Measurements from ENCODE around the gene GABARAP.
A peak's percentile ranks its signal among the peaks of the same experiment; 100 is the strongest.
"Not testable (repeated sequence)": the region's sequence is repeated elsewhere in the genome, so short reads cannot be mapped to it uniquely, and the experiment has no call there.

The GABARAP gene

GRCh38 chr17:7260651-7261378 is 18.6 kb upstream of the GABARAP start:
- no peak for DNase-seq (ENCODE audit: low read depth)

DNA sequence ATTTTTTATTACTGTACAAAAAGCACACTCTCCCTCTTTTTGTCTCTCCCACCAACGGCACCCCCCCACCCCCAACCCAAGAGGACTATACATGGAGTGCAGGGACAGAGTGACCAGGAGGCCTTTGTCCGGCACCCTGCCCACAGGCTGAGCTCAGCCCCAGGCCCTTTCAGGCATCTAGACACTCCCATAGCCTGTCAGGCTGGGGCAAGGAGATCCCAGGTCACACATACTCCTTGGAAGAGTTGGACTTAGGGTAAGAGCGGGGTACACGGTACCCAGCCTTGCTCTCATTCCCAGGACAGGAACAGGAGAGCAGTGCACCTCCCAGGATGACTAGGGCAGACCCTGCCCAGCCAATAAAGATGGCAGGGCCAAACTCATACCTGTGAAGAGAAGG is 17.9 kb upstream of the GABARAP start:
- no peak for DNase-seq (ENCODE audit: low read depth)

DNA sequence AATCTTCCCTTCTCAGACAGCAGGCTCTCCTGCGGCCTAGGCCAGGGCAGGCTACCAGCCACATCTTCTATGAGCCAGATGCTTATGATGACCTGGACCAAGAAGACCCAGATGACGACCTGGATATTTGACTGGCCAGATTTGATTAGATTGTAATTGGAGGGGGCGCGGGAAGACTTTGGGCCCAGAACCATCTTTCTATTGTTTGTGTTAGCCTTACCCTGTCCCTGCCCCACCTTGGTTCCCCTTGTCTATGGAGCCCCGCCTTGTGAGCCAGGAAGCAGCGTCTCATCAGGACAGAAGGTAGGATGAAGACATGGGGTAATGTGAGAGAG is 17.3 kb upstream of the GABARAP start:
- no peak for DNase-seq (ENCODE audit: low read depth)

GRCh38 chr17:7258731-7259554 is 16.7 kb upstream of the GABARAP start:
- no peak for DNase-seq (ENCODE audit: low read depth)

GRCh38 chr17:7256766-7257456 is 14.7 kb upstream of the GABARAP start:
- DNase-seq (ENCODE audit: low read depth), result no peak

DNA sequence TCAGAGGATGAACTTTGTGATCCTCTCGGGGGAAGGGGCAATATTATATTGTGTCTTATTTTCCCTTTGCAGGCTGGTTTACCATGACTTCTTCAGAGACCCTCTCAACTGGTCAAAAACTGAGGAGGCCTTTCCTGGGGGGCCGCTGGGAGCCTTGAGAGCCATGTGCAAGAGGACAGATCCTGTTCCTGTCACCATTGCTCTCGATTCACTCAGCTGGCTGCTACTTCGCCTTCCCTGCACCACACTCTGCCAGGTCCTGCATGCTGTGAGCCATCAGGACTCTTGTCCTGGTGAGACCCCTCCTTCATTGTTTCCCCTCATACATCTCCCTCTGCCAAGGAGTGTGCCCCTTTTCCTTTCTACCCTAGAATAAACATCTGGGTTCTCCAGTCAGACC is 12.3 kb upstream of the GABARAP start:
- DNase-seq (ENCODE audit: low read depth), result no peak

GRCh38 chr17:7253082-7253481 is 10.8 kb upstream of the GABARAP start:
- DNase-seq (ENCODE audit: low read depth), result no peak

DNA sequence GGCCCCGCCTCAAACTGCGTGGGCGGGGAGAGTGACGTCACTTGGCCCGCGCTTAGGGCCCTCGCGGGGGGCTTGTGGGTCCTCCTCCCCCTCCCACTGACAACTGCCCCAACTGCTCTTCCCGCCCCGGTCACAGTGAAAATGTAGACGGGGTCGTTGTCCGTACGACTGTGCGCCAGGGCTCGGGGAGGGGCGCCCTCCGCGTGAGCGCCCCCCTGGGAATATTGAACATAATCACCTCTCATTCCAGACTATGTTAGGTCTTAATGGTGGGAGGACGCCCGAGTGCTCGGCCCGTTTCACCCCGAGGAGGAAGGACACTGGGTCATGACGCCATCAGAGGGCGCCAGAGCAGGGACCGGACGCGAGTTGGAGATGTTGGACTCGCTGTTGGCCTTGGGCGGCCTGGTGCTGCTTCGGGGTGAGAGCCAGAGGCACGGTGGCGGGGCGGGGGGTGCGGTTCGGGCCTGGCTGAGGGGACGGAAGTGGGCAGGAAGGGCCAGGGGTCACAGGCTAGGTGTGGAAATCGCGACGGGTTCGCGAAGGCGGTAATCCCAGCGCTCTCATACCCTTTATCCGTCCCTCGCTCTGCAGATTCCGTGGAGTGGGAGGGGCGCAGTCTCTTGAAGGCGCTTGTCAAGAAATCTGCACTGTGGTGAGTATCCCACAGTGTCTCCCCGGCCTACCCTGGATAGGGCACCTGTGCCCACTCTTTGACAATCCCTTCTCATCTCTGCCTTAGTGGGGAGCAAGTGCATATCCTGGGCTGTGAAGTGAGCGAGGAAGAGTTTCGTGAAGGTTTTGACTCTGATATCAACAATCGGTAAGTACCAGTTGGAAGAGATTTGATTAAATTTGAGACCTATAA is 10.2 kb upstream of the GABARAP start, which contains the start of gene ELP5:
ELP5 (plus strand) TSS at position 40 of the 868 bp plus-strand sequence; CDS start at position 376, 336 bp downstream.
- DNase-seq (ENCODE audit: low read depth), result peak; percentile 78

DNA sequence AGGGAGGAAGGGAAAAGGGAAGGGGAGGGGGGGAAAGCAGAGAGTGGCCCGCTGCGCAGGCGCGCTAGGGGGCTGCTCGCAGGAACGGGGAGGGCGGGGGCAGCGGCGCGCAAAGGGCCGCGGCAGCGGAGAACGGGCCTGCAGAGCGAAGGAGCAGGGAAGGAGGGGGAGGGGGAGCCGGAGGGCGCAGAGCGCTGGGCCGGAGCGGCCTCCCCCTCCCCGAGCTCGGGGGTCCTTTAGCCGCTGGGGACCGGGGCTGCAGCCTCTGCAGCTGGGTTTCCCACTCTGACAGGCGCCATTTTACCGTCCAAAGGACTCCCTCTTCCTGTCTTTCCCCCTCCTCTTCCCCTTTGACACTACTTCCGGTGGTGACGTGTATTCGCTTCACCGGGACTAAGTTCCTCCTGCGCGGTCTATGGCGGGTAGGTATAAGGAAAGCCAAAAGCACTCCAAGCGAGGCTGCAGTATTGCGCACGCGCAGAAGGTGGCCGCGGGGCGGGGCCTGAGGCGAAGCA is 9.5 kb upstream of the GABARAP start, which contains the start of gene CTDNEP1:
CTDNEP1 (minus strand) TSS at position 74 of the 515 bp plus-strand sequence. CDS start 438 bp downstream, outside the sequence.
- DNase-seq (ENCODE audit: low read depth), result peak; percentile 99

DNA sequence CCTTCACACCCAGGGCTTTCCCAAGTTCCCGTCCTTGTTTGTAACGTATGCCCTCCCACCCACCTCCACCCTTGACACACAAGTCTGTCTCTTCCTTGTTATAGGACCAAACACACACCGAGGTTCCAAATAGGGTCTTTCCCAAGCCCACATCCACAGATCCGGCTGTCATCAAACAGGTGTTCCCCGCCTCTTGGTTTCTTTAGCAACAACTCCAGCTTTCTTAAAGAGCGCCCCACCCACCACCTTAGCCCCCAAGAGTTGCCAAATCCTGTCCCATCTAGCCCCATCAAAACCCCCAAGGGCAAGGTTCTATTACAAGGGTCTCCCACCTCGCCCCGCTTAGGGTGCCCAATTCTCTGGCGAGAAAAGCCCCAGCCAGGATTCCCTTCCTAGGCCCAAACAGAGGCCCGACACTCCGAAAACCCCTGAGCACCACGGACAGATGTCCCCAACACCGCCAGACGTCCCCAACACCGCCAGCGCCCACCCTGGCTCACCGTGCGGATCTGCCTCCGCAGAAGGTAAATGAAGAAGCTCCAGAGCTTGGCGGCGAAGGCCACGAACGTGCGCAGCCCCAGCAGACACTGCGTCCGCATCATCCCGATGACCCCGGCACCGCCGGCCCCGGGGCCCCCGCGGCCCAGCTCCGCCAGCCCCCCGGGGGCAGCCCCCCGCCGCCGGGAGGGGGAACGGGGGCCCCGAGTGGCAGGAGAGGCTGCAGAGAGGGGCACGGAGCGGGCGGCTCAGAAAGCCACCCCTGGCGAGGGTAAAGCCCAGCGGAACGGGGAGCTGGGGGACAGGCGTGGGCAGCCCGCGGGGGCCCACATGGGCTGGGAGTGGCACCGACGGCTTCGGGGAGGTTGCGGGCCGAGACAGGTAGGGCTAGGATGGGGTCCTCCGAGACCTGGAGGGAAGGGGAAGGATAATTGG is 8.7 kb upstream of the GABARAP start:
- DNase-seq (ENCODE audit: low read depth), result no peak

DNA sequence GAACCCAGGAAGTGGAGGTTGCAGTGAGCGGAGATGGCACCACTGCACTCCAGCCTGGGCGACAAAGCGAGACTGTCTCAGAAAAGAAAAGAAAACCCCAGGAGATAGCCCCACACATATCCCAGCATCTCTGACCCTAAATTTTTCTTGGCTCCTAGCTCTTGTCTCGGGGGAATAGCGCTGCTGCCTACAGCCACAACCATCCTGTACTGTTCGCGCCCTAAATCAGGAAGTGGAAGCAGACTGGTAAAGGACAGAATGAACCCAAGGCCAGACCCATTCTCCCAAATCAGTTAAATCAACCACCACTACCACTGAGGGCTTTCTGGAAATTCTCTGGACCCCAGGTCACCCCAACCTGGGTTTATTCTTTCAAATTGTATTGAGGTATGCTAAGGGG is 7.6 kb upstream of the GABARAP start:
- DNase-seq (ENCODE audit: low read depth), result no peak

DNA sequence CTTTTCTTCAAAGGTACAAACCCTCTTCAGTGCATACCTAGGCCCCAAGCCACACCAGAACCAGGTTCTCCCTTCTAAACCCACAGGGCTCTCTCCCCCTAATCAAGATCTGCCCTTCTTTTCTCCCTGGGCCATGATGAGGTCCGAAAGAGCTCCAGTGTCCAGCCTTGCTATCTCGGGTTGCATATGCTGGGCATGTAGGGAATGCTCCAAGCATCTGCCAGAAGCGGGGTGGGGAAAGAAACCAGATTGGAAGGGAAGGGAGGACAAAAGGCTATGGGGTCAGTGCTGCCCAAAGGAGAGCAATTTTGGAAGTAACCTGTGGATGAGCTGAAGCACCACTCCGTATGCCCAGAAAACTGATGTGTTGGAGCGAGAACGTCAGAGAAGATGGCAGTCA is 7.0 kb upstream of the GABARAP start:
- DNase-seq (ENCODE audit: low read depth), result no peak

- no peak for DNase-seq (ENCODE audit: low read depth)
Measured at GRCh38 chr17:7248796-7249195, 6.5 kb upstream of the GABARAP start.

- DNase-seq (ENCODE audit: low read depth), result no peak
Measured at GRCh38 chr17:7246779-7247178, 4.5 kb upstream of the GABARAP start.

DNA sequence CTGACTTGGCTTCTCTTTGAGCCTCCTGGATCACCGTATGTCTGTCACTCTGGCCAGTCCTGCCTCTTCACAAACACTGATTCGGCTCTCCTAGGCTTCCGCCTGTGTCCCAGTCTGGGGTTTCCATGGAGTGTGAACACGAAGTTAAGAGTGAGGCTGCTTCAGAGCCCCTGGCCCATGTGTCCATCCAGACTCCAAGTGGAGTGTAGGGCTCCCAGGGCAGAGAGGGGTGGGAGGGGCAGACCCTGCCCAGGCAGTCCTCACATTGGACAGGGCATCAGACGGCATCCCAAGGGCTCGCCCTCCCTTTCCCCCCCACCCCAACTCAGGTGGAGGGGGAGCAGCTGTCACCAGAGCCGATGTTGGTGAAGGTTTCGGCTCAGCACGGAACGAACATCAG is 1.6 kb upstream of the GABARAP start:
- not testable (repeated sequence) for DNase-seq (ENCODE audit: low read depth)

DNA sequence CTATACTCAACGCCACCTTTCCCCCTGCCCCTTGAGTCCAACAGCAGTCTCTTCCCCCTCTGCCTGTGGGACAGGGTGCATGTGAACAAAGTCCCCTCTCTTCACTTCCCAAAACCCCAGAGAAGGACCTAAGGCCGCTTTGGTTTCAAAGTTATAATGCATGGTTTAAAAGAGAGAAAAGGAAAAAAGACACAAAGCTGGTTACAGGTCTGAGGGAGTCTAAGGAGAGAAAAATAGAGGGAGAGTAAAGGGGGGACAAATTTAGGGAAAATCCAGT is 1.1 kb upstream of the GABARAP start:
- no peak for DNase-seq (ENCODE audit: low read depth)

GRCh38 chr17:7242717-7243452 is 636 bp upstream of the GABARAP start:
- DNase-seq (ENCODE audit: low read depth), result peak; percentile 91

DNA sequence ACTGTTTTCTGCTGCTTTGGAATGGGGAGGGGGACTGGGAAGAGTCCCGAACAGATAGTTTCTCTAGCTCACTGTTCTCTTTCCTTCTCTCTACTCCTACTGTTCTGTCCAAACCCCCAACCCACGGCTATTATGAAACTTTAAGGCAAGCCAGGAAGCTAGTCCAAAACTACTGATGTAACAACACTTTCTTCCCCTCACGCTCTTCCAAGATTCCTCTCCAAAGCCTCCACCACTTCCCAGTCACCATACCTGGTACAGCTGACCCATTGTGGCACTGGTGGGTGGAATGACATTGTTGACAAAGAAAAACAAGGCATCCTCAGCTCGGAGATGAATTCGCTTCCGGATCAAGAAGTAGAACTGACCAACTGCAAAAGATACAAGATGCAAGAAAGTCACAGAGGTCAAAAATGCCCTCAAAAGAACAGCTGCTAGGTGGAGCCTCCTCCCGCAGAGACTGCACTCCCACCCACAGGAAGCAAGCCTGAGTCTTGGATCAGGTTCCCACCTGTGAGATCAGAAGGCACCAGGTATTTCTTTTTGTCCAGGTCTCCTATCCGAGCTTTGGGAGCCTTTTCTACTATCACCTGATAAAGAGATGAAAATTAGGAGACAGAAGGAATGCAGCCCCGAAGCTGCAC is 1.0 kb downstream of the GABARAP start:
- no peak for DNase-seq (ENCODE audit: low read depth)

DNA sequence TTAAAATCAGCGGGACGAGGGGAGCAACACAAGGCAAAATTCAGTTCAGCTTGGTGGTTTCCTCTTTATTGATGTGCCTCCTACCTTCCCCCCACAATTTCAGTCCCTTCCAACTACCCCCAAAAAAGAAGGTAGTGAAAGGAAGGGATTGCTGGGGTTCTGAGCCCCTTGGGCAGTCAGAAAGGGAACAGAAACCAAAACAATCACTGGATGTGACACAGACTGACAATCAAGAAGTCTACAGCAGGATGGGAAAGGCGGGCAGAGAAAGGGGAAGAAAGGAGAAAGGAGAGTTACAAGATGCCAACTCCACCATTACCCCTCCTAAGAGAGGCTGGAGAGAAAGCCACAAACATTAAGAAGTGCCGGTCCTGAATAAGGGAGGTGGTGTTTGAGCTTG is 1.9 kb downstream of the GABARAP start:
- DNase-seq (ENCODE audit: low read depth), result no peak

Data from T follicular helper cell (primary cell).